ENCODE data around the gene GKN2. TPM values are rescaled to one million over a fixed set of nuclear protein-coding genes. Genes with fewer than 3 reads are reported as not detected.

The GKN2 gene
- total RNA-seq, 4 donors from 2014 or later: not detected

DNA sequence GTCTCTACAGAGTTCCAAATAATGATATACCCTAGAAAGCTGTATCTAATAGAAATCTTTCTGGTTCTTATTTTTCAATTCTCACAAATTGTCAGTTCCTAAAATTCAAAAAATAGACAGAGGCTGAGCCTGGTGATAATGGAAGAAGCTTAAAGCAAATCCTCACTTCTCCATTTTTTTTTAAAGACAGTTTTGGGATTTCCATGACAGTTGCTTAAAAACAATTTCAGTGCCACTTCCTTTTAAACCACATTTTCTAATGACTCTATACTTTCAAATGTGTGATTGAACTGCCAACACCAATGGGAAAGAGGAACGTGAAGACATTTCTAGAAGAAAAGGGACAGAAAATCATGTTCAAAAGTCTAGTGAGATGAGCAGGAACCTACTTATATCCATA lies 4.0 kb downstream of the GKN2 start:
- H3K27me3 ChIP-seq: no peaks in the 10 kb centered on the region
- TF ChIP-seq EP300 (IDR thresholded peaks at IDR 0.05; ENCODE audit: low read depth): no peak
- TF ChIP-seq POLR2AphosphoS5 (IDR thresholded peaks at IDR 0.05): no peak
- TF ChIP-seq, protein P1, sequence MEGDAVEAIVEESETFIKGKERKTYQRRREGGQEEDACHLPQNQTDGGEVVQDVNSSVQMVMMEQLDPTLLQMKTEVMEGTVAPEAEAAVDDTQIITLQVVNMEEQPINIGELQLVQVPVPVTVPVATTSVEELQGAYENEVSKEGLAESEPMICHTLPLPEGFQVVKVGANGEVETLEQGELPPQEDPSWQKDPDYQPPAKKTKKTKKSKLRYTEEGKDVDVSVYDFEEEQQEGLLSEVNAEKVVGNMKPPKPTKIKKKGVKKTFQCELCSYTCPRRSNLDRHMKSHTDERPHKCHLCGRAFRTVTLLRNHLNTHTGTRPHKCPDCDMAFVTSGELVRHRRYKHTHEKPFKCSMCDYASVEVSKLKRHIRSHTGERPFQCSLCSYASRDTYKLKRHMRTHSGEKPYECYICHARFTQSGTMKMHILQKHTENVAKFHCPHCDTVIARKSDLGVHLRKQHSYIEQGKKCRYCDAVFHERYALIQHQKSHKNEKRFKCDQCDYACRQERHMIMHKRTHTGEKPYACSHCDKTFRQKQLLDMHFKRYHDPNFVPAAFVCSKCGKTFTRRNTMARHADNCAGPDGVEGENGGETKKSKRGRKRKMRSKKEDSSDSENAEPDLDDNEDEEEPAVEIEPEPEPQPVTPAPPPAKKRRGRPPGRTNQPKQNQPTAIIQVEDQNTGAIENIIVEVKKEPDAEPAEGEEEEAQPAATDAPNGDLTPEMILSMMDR (IDR thresholded peaks at IDR 0.05): no peak
- no peak for TF ChIP-seq POLR2A (IDR thresholded peaks at IDR 0.05)
- intact Hi-C loops (cut with DNase I; ENCODE audit: low total_unique reads) (no loop called here), in situ Hi-C loops (cut with MboI; ENCODE audit: low pct_ligation_motif_present in 1 of 4, low pct_unique_long_range_greater_than_20kb in 1 of 4, low sequenced_read_pairs in 3 of 4) (no loop called here)
- H3K36me3 ChIP-seq: no peaks in the 10 kb centered on the region
- no peak overlapping the region for H3K27ac ChIP-seq
- 70 to 80% methylated on average over 1 of the region's 1 CpG for WGBS, 2 donors (ENCODE audit: low coverage in 1 of 2)
- no peak overlapping the region for H3K4me3 ChIP-seq
- no peaks in the 10 kb centered on the region for H3K4me1 ChIP-seq
- DNase-seq: no peak
- H3K9me3 ChIP-seq: no peaks in the 10 kb centered on the region

DNA sequence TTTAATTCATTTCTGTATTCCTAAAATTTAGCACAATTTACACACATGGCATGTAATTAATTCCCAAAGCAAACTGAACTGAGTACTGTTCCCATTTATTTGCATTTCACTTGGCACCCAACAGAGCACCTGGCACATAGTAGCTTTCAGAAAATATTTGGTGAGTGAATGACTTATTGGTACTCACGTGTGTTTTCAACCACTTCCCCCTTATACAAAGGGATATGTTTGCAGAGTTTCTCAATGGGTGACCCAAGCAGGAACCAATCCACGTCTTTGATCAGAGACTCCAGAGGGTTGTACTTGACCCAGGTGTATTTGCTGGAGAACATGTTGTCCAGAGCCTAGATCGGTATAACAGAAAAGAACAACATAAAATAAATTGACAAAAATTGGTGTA lies 6.6 kb downstream of the GKN2 start:
- in situ Hi-C loops (cut with MboI; ENCODE audit: low pct_ligation_motif_present in 1 of 4, low pct_unique_long_range_greater_than_20kb in 1 of 4, low sequenced_read_pairs in 3 of 4): no loop called here

DNA sequence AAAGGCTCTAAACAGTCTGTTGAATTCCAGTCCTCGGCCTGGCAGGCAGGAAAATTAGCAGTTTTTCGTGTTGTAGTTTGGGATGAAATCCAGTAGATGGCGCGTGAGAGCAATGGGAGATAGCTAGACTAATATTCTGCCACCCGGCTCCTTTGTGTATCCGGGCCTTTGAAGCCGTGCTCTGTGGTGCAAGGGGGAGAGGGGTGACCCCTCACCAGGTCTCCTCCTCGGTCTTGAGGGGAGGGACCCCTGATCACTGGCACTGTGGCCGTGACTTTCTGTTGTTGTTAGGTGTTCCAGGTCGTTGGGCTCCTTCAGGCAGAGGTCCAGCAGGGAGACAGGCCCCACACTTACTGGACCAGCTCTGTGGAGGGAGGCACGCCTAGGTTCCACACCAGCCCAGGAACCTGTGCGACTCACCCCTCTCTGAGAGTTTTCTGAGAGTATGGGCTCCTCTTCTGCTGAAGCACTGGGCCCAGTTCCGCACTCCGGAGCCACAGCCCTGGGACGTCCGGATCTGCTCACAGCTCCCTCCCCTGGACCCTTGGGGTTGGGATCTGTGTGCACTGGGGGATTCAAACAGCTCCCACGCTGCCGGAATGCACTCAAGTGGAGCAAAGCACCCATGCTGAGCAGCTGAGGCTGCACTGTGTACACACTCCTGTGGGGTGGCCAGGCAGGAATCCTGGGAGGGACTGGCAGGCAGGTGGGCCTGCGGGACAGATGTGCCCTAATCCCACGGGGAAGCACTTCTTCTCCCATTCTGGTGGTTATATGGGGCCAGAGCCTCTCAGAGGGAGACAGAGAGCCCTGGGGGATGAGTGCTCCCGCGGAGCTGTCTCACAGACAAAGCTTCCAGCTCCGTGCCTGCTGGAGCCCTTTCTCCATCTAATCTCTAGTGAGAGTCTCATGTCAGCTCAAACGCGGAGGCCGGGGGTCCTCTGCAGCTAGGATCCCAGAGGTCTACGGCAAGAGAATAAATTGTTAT lies 8.8 kb downstream of the GKN2 start:
- no peaks in the 10 kb centered on the region for H3K36me3 ChIP-seq
- TF ChIP-seq, protein P1 (IDR thresholded peaks at IDR 0.05): peak; percentile 64 to 89 (median 85)
- TF ChIP-seq POLR2AphosphoS5 (IDR thresholded peaks at IDR 0.05) (no peak), EP300 (IDR thresholded peaks at IDR 0.05; ENCODE audit: low read depth) (no peak), POLR2A (IDR thresholded peaks at IDR 0.05) (no peak)
- WGBS, 2 donors (ENCODE audit: low coverage in 1 of 2): 43% methylated on average over 27 of the region's 27 CpGs; no CpG with 5 or more reads in 1 of the 2 donors

More for the DNA sequence above, 6.6 kb downstream of the GKN2 start:
- no peak for DNase-seq
- WGBS, 2 donors (ENCODE audit: low coverage in 1 of 2): 56 to 58% methylated on average over 3 of the region's 3 CpGs
- Histone ChIP-seq H3K4me1 (no peaks in the 10 kb centered on the region), H3K27me3 (peaks cover 11% of the 10 kb centered on the region), H3K27ac (no peak overlapping the region), H3K4me3 (no peak overlapping the region), H3K36me3 (no peaks in the 10 kb centered on the region), H3K9me3 (no peaks in the 10 kb centered on the region)
- intact Hi-C loops (cut with DNase I; ENCODE audit: low total_unique reads): no loop called here
- no peak for TF ChIP-seq POLR2A (IDR thresholded peaks at IDR 0.05)
- TF ChIP-seq EP300 (IDR thresholded peaks at IDR 0.05; ENCODE audit: low read depth): no peak
- TF ChIP-seq, protein P1 (IDR thresholded peaks at IDR 0.05): no peak
- TF ChIP-seq POLR2AphosphoS5 (IDR thresholded peaks at IDR 0.05): no peak

DNA sequence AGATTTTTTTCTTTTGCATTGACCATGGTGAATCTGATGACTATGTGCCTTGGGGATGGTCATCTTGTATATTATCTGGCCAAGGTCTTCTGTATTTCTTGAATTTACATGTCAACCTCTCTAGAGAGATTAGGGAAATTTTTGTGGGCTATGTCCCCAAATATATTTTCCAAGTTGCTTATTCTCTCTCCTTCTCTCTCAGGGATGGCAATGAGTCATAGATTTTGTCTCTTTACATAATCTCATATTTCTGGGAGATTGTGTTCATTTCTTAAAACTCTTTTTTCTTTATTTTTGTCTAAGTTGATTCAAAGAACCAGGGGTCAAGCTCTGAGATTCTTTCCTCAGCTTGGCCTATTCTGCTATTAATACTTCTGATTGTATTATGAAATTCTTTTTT lies 9.9 kb downstream of the GKN2 start:
- DNase-seq: no peak
- TF ChIP-seq POLR2AphosphoS5 (IDR thresholded peaks at IDR 0.05): no peak
- no peak for TF ChIP-seq EP300 (IDR thresholded peaks at IDR 0.05; ENCODE audit: low read depth)
- TF ChIP-seq, protein P1 (IDR thresholded peaks at IDR 0.05): no peak
- TF ChIP-seq POLR2A (IDR thresholded peaks at IDR 0.05): no peak
- no peaks in the 10 kb centered on the region for H3K36me3 ChIP-seq
- H3K27ac ChIP-seq: no peak overlapping the region
- intact Hi-C loops (cut with DNase I; ENCODE audit: low total_unique reads) (no loop called here), in situ Hi-C loops (cut with MboI; ENCODE audit: low pct_ligation_motif_present in 1 of 4, low pct_unique_long_range_greater_than_20kb in 1 of 4, low sequenced_read_pairs in 3 of 4) (no loop called here)
- no peaks in the 10 kb centered on the region for H3K4me1 ChIP-seq
- H3K4me3 ChIP-seq: no peak overlapping the region
- H3K9me3 ChIP-seq: no peaks in the 10 kb centered on the region
- peaks cover 13% of the 10 kb centered on the region for H3K27me3 ChIP-seq

More for the DNA sequence above, 8.8 kb downstream of the GKN2 start:
- in situ Hi-C loops (cut with MboI; ENCODE audit: low pct_ligation_motif_present in 1 of 4, low pct_unique_long_range_greater_than_20kb in 1 of 4, low sequenced_read_pairs in 3 of 4) (no loop called here), intact Hi-C loops (cut with DNase I; ENCODE audit: low total_unique reads) (no loop called here)
- Histone ChIP-seq H3K27ac (no peak overlapping the region), H3K27me3 (peaks cover 13% of the 10 kb centered on the region), H3K4me1 (no peaks in the 10 kb centered on the region), H3K9me3 (no peaks in the 10 kb centered on the region), H3K4me3 (no peak overlapping the region)
- DNase-seq: peak; percentile 59
